Liver (tissue), 9 donors: ENCODE measurements around the gene TRMT1. TPM values are rescaled to one million over a fixed set of nuclear protein-coding genes. Genes with fewer than 3 reads are reported as not detected.

ENCODE experiments used
- DNase-seq: peaks from one replicate; pipeline ENCODE4 v3.0.0-alpha.2; 2017; ENCODE audit warnings: low spot score
- H3K27ac ChIP-seq, 2 donors: one replicate each; pipeline ENCODE4 v1.7.0; 2013; ENCODE audit warnings: inconsistent platforms in 2 of 2, low read length in 2 of 2, control low read depth in 1 of 2, low read depth in 1 of 2, mild to moderate bottlenecking in 1 of 2
- H3K27me3 ChIP-seq, 4 donors: one replicate each; pipeline versions ENCODE4 v1.6.1 to v1.7.0; 2013; ENCODE audit warnings: low read length in 3 of 4, inconsistent platforms in 1 of 4, mild to moderate bottlenecking in 1 of 4, moderate library complexity in 1 of 4; ENCODE audit not compliant: control insufficient read depth in 4 of 4, insufficient read depth in 4 of 4
- H3K36me3 ChIP-seq, 4 donors: one replicate each; pipeline versions ENCODE4 v1.6.1 to v1.7.0; 2013; ENCODE audit warnings: low read length in 3 of 4, mild to moderate bottlenecking in 3 of 4, low read depth in 1 of 4, moderate library complexity in 1 of 4; ENCODE audit not compliant: control insufficient read depth in 4 of 4, insufficient read depth in 3 of 4
- H3K4me1 ChIP-seq, 4 donors: one replicate each; pipeline versions ENCODE4 v1.6.1 to v1.7.0; 2013; ENCODE audit warnings: low read length in 3 of 4, mild to moderate bottlenecking in 3 of 4, moderate library complexity in 1 of 4; ENCODE audit not compliant: control insufficient read depth in 4 of 4, insufficient read depth in 4 of 4
- H3K4me3 ChIP-seq, 3 donors: one replicate each; pipeline versions ENCODE4 v1.6.1 to v1.7.0; 2013; ENCODE audit warnings: low read length in 3 of 3, control low read depth in 1 of 3, low read depth in 1 of 3, mild to moderate bottlenecking in 1 of 3
- H3K9ac ChIP-seq, 2 donors: one replicate each; pipeline ENCODE4 v1.7.0; 2013; ENCODE audit warnings: low read length in 2 of 2, mild to moderate bottlenecking in 2 of 2, moderate library complexity in 2 of 2, control low read depth in 1 of 2, low read depth in 1 of 2
- H3K9me3 ChIP-seq, 4 donors: one replicate each; pipeline versions ENCODE4 v1.6.1 to v1.7.0; 2013; ENCODE audit warnings: low read length in 3 of 4; ENCODE audit not compliant: control insufficient read depth in 4 of 4
- ATF3 ChIP-seq: IDR thresholded peaks from 2 replicates; pipeline ENCODE4 v1.6.1; 2016; ENCODE audit warnings: antibody characterized with exemption
- CTCF ChIP-seq: fragments of 150-350 bp; IDR thresholded peaks from 2 replicates; pipeline ENCODE4 v1.5.1; 2017; ENCODE audit warnings: improper control_type of control experiment, low read depth, low read length; ENCODE audit not compliant: missing input control
- EGR1 ChIP-seq, 2 donors: IDR thresholded peaks; 2 replicates each; pipeline ENCODE4 v1.6.1; 2016 to 2018; ENCODE audit warnings: antibody characterized with exemption in 2 of 2, low read depth in 2 of 2
- FOXA1 ChIP-seq: IDR thresholded peaks from 2 replicates; pipeline ENCODE4 v1.6.1; 2016; ENCODE audit warnings: antibody characterized with exemption
- FOXA2 ChIP-seq: IDR thresholded peaks from 2 replicates; pipeline ENCODE4 v1.6.1; 2016; ENCODE audit warnings: antibody characterized with exemption
- GABPA ChIP-seq, 2 donors: IDR thresholded peaks in 1 of 2; conservative IDR thresholded peaks in 1 of 2; 2 replicates each; pipeline ENCODE4 v1.6.1; 2016; ENCODE audit warnings: antibody characterized with exemption in 2 of 2, mild to moderate bottlenecking in 1 of 2, moderate library complexity in 1 of 2
- HNF4A ChIP-seq, 2 donors: conservative IDR thresholded peaks; 2 replicates each; pipeline ENCODE4 v1.6.1; 2016; ENCODE audit warnings: antibody characterized with exemption in 2 of 2, mild to moderate bottlenecking in 2 of 2
- HNF4G ChIP-seq: IDR thresholded peaks from 2 replicates; pipeline ENCODE4 v1.6.1; 2016; ENCODE audit warnings: antibody characterized with exemption
- JUND ChIP-seq, 2 donors: IDR thresholded peaks; 2 replicates each; pipeline ENCODE4 v1.6.1; 2016; ENCODE audit warnings: antibody characterized with exemption in 2 of 2
- MAX ChIP-seq: IDR thresholded peaks from 2 replicates; pipeline ENCODE4 v1.6.1; 2016; ENCODE audit warnings: antibody characterized with exemption
- NR2F2 ChIP-seq: IDR thresholded peaks from 2 replicates; pipeline ENCODE4 v1.6.1; 2016; ENCODE audit warnings: antibody characterized with exemption
- RAD21 ChIP-seq, 2 donors: IDR thresholded peaks; 2 replicates each; pipeline ENCODE4 v1.6.1; 2016; ENCODE audit warnings: antibody characterized with exemption in 2 of 2, mild to moderate bottlenecking in 2 of 2
- REST ChIP-seq: IDR thresholded peaks from 2 replicates; pipeline ENCODE4 v1.6.1; 2016; ENCODE audit warnings: antibody characterized with exemption, mild to moderate bottlenecking
- RXRA ChIP-seq, 2 donors: IDR thresholded peaks; 2 replicates each; pipeline ENCODE4 v1.6.1; 2017 to 2018; ENCODE audit warnings: antibody characterized with exemption in 2 of 2, mild to moderate bottlenecking in 1 of 2
- SP1 ChIP-seq: IDR thresholded peaks from 2 replicates; pipeline ENCODE4 v1.6.1; 2018; ENCODE audit warnings: antibody characterized with exemption, mild to moderate bottlenecking
- TAF1 ChIP-seq: conservative IDR thresholded peaks from 2 replicates; pipeline ENCODE4 v1.6.1; 2016; ENCODE audit warnings: antibody characterized with exemption, mild to moderate bottlenecking
- YY1 ChIP-seq: IDR thresholded peaks from 2 replicates; pipeline ENCODE4 v1.6.1; 2016; ENCODE audit warnings: antibody characterized with exemption, mild to moderate bottlenecking
- ZBTB33 ChIP-seq: IDR thresholded peaks from 2 replicates; pipeline ENCODE4 v1.6.1; 2016; ENCODE audit warnings: antibody characterized with exemption
- WGBS: extraction: QIAGEN DNeasy Blood & Tissue Kit; methylation state at CpG from one replicate; pipeline ENCODE4 v1.1.7; 2013; 5-methylcytosine and 5-hydroxymethylcytosine counted together
- polyA plus RNA-seq, 2 donors: library from polyadenylated mRNA; stranded (reverse) in 1 of 2; unstranded in 1 of 2; fragments of 200-250 nt in 1 of 2; fragments of >200 nt in 1 of 2; fragmentation: Nextera tagmentation in 1 of 2; extraction: Ambion mirVana in 1 of 2; gene quantifications; one replicate each; pipeline versions ENCODE4 v1.2.1 to v1.2.3, GENCODE V29; 2013 to 2015
- total RNA-seq, 2 donors: library from RNA; depleted of rRNA; stranded (reverse); fragments of >200 nt; gene quantifications; one replicate each; pipeline ENCODE4 v1.2.3, GENCODE V29; 2014
- donor health status: healthy.
- donor health status: healthy.
- donor health status: healthy.
- donor health status: healthy.
- donor health status: healthy.

TRMT1 gene
- total and polyA plus RNA-seq, 4 donors, result 8.3 to 15.6 (median 11.7) TPM

GRCh38 chr19:13094771-13095392, 21.7 kb downstream of the TRMT1 start:
- H3K36me3 ChIP-seq, result peaks cover 0 to 6% (median 2%) of the 10 kb centered on the region in 4 donors
- no peaks in the 10 kb centered on the region for H3K27me3 ChIP-seq
- WGBS, result 72% methylated on average over 16 of the region's 16 CpGs
- H3K9me3 ChIP-seq, result no peaks in the 10 kb centered on the region
- no peak for DNase-seq
- no peak overlapping the region for H3K9ac ChIP-seq
- no peak overlapping the region for H3K27ac ChIP-seq
- TF ChIP-seq RAD21 (IDR thresholded peaks at IDR 0.05) (no peak), FOXA1 (no peak), EGR1 (IDR thresholded peaks at IDR 0.05; ENCODE audit: low read depth in 2 of 2) (no peak), RXRA (IDR thresholded peaks at IDR 0.05) (no peak), JUND (IDR thresholded peaks at IDR 0.05) (no peak), GABPA (IDR thresholded peaks at IDR 0.05 in 1 of 2, conservative IDR thresholded peaks at IDR 0.05 in 1 of 2) (no peak), ATF3 (no peak), HNF4A (conservative IDR thresholded peaks at IDR 0.05) (no peak), CTCF (no peak), NR2F2 (no peak), TAF1 (no peak), REST (no peak), SP1 (no peak), MAX (no peak), HNF4G (no peak), YY1 (no peak), ZBTB33 (no peak), FOXA2 (no peak)
- no peak overlapping the region for H3K4me3 ChIP-seq
- peaks cover 23 to 53% (median 31%) of the 10 kb centered on the region in 4 donors for H3K4me1 ChIP-seq
